SW 1271 (cell line): ENCODE data around the gene CFD.
"Not testable (repeated sequence)": the region's sequence is repeated elsewhere in the genome, so short reads cannot be mapped to it uniquely, and the experiment has no call there.

ENCODE experiments used
- DNase-seq, 2 experiments: peaks; one replicate each; lab custom pipeline; 2025; lab: John Stamatoyannopoulos, UW

CFD gene

DNA sequence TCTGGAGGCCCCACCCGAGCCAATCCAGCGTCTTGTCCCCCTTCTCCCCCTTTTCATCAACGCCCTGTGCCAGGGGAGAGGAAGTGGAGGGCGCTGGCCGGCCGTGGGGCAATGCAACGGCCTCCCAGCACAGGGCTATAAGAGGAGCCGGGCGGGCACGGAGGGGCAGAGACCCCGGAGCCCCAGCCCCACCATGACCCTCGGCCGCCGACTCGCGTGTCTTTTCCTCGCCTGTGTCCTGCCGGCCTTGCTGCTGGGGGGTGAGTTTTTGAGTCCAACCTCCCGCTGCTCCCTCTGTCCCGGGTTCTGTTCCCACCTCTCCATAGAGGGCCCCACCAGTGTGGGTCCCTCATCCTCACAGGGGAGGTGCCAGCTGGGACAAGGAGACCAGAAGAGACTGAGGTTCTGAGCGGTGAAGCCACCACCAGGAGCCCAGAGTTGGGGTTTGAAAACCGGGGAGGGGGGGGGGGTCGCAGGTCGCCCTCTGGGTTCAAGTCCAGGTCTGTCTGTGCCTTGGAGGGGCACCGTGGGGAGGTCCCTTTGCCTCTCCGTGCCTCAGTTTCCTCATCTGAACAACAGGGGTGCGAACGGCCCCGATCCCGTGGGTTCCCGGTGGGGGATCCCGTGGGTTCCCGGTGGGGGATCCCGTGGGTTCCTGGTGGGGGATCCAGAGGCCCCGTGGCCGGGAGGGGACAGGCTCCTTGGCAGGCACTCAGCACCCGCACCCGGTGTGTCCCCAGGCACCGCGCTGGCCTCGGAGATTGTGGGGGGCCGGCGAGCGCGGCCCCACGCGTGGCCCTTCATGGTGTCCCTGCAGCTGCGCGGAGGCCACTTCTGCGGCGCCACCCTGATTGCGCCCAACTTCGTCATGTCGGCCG, 7.1 kb upstream of the CFD start, which contains the start of gene ELANE:
Gene ELANE (plus strand): TSS at position 168 of the 878 bp plus-strand sequence. CDS start 26 bp downstream, at position 194.
- no peak for DNase-seq

DNA sequence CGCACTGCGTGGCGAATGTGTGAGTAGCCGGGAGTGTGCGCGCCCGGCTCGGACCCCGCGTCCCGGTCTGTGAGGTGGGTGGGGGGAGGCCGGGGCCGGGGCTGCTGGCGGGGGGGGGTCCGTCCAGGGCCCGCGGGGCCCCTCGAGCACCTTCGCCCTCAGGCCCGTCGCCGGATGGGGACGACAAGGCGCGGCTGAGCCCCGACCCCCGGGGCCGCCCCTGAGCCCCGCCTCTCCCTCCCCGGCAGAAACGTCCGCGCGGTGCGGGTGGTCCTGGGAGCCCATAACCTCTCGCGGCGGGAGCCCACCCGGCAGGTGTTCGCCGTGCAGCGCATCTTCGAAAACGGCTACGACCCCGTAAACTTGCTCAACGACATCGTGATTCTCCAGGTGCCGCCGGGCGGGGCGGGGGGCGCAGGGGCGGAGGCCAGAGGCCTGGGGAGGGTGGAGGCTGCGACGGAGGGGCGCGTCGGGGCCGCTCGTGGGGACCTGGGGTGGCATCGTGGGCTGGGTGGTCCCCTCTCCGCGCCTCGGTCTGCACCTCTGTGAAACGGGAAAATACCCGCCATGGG, 6.4 kb upstream of the CFD start:
- no peak for DNase-seq

DNA sequence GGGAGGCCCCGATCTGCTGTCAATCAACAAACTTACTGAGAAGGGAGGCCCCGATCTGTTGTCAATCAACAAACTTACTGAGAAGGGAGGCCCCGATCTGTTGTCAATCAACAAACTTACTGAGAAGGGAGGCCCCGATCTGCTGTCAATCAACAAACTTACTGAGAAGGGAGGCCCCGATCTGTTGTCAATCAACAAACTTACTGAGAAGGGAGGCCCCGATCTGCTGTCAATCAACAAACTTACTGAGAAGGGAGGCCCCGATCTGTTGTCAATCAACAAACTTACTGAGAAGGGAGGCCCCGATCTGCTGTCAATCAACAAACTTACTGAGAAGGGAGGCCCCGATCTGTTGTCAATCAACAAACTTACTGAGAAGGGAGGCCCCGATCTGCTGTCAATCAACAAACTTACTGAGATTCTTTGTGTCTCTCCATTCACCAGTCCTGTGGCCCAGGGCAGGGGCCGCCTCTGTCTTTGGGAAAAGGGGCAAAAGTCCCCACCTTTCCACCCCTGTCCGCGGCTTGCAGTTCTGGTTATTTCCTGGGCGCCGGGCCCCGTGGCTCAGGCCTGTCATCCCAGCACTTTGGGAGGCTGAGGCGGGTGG, 5.7 kb upstream of the CFD start:
- not testable (repeated sequence) for DNase-seq

DNA sequence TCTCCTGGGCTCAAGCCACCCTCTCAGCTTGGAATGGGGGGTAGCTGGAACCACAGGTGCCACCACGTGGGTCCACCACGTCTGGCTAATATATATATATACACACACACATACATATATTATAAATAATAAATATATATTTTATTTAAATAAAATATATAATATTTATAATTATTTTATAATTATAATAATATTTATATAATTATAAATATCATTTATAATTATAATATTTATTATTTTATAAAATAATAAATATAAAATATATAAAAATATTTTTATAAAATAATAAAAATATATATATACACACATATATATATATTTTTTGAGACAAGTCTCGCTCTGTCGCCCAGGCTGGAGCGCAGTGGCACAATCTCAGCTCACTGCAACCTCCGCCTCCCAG, 4.9 kb upstream of the CFD start:
- DNase-seq: no peak

DNA sequence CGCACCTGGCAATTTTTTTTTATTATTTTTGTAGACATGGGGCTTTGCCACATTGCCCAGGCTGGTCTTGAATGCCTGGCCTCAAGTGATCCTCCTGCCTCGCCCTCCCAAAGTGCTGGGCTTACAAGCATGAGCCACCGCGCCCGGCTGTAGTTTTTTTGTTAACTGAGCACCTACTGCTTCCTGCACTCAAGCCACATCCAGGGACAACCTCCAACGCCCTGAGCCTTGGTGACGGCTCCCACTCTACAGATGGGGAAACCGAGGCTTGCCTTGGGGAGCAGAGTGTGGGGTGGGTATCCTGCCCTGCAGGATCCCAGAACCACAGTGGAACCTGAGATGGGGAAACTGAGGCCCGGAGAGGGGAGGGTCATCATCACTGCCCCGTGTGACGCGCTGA, 4.3 kb upstream of the CFD start:
- DNase-seq: no peak

DNA sequence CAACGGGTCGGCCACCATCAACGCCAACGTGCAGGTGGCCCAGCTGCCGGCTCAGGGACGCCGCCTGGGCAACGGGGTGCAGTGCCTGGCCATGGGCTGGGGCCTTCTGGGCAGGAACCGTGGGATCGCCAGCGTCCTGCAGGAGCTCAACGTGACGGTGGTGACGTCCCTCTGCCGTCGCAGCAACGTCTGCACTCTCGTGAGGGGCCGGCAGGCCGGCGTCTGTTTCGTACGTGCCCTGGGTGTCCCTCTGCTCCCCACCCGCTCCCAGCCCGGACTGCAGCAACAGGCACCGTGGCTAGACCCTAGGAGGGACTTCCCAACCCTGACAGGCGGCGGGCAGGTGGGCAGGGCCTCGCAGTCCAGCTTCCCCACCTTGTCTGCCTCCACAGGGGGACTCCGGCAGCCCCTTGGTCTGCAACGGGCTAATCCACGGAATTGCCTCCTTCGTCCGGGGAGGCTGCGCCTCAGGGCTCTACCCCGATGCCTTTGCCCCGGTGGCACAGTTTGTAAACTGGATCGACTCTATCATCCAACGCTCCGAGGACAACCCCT, 3.8 kb upstream of the CFD start:
- DNase-seq: no peak

DNA sequence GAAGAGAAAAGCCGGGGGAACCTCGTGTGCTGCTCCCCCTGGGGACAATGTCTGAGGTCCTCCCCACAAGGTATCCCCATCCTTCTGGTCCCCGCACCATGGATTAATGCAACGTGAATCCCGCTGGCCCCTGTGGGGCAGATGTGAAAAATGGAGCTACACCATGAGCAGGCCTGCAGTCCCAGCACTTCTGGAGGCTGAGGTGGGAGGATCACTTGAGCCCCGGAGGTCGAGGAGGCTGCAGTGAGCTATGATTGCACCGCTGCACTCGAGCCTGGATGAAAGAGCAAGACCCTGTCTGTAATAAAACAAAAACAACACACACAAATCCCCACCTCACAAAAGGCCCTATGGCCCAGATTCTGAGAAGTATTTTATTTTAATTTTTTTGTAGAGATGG, 1.2 kb upstream of the CFD start:
- no peak for DNase-seq

DNA sequence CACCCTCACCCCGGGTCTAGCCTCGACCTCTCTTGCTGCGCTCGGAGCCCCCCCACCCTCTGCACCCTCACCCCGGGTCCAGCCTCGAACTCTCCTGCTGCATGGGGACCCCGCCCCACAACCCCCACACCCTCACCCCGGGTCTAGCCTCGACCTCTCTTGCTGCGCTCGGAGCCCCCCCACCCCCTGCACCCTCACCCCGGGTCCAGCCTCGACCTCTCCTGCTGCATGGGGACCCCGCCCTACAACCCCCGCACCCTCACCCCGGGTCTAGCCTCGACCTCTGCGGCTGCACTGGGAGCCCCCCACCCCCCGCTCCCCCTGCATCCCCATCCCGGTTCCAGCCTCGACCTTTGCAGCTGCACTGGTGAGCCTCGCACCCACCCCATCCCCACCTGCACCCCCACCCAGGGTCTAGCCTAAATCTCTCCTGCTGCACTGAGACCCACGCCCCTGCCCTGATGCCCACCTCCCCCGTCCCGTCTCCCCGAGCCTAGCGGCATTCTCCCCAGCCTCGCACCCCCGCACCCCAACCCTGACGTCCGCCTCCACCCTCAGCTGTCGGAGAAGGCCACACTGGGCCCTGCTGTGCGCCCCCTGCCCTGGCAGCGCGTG, 1.8 kb downstream of the CFD start:
- DNase-seq: no peak

DNA sequence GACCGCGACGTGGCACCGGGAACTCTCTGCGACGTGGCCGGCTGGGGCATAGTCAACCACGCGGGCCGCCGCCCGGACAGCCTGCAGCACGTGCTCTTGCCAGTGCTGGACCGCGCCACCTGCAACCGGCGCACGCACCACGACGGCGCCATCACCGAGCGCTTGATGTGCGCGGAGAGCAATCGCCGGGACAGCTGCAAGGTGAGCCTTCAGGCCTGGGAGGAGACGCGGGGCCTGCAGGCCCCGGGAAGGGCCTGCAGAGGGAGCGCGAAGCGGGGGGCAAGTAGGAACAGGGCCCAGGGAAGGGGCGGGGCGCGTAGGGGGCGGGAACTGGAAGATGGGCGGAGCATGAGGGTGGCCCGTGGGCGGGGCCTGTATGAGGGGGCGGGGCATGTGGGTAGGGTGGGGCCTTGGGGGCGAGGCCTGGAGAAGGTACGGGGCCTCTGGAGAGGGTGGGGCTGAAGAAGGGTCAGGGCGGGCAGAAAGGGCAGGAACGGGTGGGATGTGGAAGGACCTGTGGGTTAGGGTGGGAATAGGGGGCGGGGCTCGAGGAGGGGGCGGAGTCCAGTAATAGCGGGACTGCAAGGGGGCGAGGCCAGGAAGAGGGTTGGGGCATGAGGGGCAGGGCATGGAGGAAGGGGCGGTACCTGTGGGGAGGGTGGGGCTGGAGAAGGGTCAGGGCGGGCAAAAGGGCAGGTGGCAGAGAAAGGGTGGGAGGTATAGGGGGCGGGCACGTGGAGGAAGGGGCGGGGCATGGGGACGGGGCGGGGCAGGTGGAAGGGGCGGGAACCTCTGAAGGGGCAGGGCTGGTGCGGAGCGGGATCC, 2.5 kb downstream of the CFD start:
- no peak for DNase-seq

DNA sequence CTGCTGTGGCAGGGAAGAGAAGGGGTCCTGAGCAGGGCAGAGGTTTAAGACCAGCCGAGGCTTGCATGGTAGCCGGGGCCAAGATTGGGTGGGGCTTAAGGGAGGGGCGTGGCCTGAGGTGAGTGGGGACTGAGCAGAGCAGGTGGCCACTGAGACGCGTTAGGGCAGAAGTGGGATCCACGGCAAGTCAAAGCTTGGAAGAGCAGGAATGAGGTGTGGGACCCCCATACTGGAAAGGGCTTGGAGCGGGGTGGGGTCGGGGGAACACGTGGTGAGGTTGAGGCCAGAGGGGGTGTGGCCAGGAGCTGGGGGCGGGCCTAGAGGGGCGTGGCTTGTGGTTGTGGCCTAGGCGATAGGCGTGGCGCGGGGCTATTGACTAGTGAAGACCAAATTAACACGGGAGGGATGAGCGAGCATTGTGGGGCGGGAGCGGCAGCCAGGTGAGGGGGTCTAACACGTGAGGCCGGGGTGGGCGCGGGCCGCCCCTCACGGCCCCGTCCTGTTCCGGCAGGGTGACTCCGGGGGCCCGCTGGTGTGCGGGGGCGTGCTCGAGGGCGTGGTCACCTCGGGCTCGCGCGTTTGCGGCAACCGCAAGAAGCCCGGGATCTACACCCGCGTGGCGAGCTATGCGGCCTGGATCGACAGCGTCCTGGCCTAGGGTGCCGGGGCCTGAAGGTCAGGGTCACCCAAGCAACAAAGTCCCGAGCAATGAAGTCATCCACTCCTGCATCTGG, 3.3 kb downstream of the CFD start:
- DNase-seq: no peak

DNA sequence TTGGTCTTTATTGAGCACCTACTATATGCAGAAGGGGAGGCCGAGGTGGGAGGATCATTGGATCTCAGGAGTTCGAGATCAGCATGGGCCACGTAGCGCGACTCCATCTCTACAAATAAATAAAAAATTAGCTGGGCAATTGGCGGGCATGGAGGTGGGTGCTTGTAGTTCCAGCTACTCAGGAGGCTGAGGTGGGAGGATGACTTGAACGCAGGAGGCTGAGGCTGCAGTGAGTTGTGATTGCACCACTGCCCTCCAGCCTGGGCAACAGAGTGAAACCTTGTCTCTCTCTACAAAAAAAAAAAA, 3.8 kb downstream of the CFD start:
- DNase-seq: no peak

DNA sequence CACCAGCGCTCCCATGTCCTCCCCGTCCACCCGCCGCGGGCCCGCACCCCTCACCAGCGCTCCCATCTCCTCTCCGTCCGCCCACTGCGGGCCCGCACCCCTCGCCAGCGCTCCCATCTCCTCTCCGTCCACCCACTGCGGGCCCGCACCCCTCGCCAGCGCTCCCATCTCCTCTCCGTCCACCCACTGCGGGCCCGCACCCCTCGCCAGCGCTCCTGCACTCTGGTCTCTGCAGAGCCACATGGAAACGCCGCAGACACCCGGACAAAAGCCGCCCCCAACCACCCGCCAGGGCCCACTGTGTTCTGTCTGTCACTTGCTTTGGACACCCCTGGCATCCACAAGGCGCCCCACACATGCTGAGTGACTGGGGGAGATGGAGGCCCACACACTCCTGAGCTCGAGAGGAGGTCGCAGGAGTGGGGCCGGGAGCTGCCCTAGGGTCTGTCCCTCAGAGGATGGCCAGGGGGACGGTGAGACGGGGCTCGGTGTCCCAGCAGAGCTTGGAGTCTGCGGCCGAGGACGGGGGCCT, 7.4 kb downstream of the CFD start:
- no peak for DNase-seq

DNA sequence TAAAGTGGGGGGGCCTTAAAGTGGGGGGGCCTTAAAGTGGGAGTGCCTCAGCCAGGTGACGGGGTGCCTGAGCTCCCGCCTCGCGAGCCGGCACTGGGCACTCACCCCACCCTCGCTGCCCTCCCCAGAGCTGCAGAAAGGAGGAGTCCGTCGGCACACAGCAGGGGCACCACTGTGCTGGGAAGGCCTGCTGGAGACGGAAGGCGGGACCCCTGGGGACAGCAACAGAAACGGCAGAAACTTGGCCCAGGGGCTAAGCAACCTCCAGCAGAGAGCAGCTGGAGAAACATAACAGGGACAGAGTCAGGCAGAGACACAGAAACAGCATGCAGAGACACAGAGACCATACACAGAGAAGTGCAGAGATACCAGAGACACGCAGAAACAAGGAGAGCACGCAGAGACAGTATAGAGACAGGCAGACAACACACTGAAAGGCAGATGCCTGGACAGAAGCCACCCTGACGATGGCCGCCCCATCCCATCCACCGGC, 7.9 kb downstream of the CFD start:
- no peak for DNase-seq

DNA sequence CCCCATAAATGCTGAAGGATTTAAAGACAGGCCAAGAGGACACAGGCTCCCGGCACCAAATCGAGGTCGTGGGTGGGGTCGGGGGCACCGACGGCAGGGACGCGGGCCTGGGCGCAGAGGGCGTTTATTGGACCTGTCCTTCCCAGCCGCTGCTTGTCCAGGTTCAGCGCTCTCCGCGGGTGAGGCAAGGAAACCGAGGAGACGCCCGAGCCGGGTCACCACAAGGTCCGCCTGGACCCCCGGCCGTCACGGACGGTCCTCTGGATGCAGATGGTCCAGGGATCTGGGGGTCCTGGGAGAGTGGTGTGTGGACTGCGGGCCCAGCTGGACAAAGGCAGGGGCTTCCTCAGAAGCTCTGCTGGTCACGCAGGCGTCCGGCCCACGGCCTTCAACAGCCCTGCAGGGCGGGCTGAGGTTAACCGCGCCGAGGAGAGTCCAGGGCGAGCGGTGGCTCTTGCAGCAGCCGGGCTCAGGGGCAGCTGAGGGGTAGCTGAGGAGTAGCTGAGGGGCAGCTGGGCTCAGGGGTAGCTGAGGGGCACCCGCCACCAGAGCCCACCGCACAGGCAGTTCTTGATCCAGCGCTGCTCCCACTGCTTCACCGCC, 8.5 kb downstream of the CFD start:
- DNase-seq: no peak

DNA sequence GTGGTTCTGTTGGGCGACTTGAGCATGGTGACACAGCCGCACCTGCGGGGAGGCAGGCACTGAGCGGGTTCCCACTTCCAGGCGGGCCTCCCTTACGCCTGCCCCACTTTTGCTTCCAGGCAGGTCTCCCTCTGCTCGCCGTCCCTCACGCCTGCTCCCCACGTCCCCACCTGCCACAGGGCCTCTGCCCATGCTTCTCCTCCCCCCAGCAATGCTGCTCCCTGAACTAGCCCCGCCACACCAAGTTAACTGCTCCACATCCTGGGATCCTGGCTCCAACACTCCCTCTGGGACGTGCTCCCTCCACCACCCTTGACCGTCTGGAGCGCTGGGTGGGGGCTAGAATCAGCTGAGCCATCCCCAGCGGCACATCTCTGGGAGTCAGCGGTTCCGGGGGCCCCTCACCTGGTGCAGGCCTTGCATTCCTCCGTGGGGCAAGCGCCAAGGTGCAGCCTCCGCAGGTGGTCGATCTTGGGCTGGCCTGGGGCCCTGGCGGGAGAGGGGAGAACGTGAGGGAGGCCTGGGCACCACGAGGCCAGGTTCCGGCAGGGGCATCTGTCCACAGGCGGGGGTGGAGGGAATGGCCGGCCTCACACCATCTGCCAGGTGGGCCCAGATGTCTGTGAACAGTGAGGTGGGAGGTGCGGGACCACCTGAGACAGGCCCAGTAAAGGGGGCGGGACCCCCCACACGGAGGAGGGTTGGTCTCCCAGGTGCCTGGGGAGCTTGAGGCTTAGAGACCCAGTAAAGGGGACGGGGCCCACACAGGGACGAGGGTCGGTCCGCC, 9.2 kb downstream of the CFD start:
- DNase-seq: no peak

DNA sequence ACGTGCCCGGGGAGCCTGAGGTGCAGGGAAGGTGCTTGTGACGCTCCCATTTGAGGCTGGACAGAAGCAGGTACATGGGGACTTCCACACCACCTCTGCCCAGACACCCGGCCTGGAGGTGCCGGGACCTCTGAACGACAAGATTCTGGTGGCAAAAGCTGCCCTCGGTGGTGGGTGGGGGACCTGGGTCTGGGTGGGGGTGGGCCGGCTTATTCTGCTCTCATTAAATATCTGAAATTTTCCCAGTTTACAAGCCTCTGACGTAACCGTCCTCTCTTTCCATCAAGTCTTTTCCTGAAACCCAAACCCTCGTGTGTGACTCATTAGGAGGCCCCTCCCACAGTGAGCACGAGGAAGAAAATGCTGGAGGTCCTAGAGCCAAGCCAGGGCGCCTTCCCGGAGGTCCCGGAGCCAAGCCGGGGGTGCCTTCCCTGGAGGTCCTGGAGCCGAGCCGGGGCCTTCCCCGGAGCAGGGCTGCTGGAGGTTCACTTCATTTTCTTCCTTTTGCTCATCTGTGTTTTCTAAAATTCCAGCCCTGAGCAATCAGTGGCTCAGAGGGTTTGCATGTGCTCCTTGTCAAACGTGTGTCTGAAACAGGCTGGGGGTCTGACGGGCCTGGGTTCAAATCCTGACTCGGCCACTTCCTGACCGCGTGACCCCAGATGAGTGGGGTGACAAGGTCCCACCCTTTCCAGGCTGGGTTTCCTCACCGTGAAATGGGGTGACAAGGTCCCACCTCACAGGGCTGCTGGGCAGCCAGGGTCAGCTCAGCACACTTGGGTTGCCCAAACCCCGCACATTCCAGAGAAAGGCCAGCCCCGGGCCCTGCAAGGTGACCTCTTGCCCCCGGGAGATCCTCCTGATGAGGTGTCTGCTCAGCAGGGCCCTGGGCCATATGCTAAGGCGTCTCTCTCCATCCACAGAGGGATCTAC, 10.0 kb downstream of the CFD start:
- peak; percentile 52 to 60 for DNase-seq

DNA sequence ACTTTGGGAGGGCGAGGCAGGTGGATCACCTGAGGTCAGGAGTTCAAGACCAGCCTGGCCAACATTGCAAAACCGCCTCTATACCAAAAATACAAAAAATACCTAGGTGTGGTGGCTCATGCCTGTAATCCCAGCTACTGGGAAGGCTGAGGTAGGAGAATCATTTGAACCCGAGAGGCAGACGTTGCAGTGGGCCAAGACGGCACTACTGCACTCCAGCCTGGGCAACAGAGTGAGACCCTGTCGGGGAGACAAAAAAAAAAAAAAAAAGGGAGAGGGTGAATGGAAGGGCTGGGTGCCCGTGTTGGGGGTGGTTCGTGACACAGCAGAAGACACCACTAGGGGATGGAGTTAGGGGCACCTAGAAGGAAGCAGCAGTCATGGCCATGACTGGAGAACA, 10.8 kb downstream of the CFD start:
- DNase-seq: no peak

DNA sequence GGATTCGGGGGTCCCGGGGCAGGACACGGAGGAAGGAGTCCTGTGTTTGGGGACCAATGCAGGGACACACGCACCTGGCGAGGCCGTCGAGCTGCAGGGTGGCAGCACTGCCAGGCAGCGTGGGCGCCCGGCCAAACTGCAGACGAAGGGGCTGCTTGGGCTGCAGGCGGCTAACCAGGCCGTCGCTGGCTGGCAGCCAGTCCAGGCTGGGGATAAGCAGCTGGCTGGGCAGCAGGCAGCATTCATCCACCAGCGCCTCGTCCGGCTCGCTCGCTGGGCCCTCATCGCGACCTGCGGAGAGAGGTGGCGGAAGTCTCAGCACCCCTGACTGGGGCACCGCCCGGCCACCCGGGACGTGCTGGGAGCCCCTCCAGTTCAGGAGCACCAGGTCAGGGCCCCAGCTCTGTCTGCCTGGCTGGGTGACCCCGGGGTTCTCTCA, 11.5 kb downstream of the CFD start:
- no peak for DNase-seq
